Neural cell (in vitro differentiated cells): Measurements from ENCODE around the gene HDAC4. TPM values are rescaled to one million over a fixed set of nuclear protein-coding genes. Genes with fewer than 3 reads are reported as not detected.

ENCODE experiments used
- H2AFZ ChIP-seq: fragments of 200-600, 300-800 bp; sonication (generic), shearing (Covaris generic); 2 replicates; pipeline ENCODE4 v1.6.0; 2014; ENCODE audit warnings: low read depth, mild to moderate bottlenecking, antibody characterized with exemption, low read length, moderate library complexity
- H3F3A ChIP-seq: fragments of 200-600 bp; shearing (Covaris generic); 2 replicates; pipeline ENCODE4 v1.6.1; 2016; ENCODE audit warnings: mild to moderate bottlenecking, moderate library complexity, mixed read lengths, antibody characterized with exemption, low read length; ENCODE audit not compliant: insufficient read depth, poor library complexity, severe bottlenecking
- H3K27ac ChIP-seq: fragments of 200-600, 300-800 bp; sonication (generic), shearing (Covaris generic); 2 replicates; pipeline ENCODE4 v1.5.1; 2014; ENCODE audit warnings: mild to moderate bottlenecking, low read length, moderate library complexity
- H3K27me3 ChIP-seq: fragments of 300-800, 200-600 bp; sonication (generic), shearing (Covaris generic); 2 replicates; pipeline ENCODE4 v1.6.0; 2014; ENCODE audit warnings: mild to moderate bottlenecking, low read depth, low read length, moderate library complexity; ENCODE audit not compliant: insufficient read depth
- H3K36me3 ChIP-seq: fragments of 300-800, 200-600 bp; sonication (generic), shearing (Covaris generic); 2 replicates; pipeline ENCODE4 v1.5.1; 2014; ENCODE audit warnings: mild to moderate bottlenecking, antibody characterized with exemption, low read length, moderate library complexity; ENCODE audit not compliant: insufficient read depth
- H3K4me2 ChIP-seq: fragments of 300-800, 200-600 bp; sonication (generic), shearing (Covaris generic); 2 replicates; pipeline ENCODE4 v1.6.0; 2014; ENCODE audit warnings: mild to moderate bottlenecking, low read length
- H3K4me3 ChIP-seq: fragments of 300-800, 200-600 bp; sonication (generic), shearing (Covaris generic); 2 replicates; pipeline ENCODE4 v1.5.1; 2014; ENCODE audit warnings: mild to moderate bottlenecking, low read length, moderate library complexity
- H3K79me2 ChIP-seq: fragments of 200-600 bp; shearing (Covaris generic); replicated peaks from 2 replicates; pipeline ENCODE4 v1.6.0; 2014; ENCODE audit warnings: mild to moderate bottlenecking, low read length, moderate library complexity; ENCODE audit not compliant: insufficient read depth
- H3K9ac ChIP-seq: fragments of 300-800, 200-600 bp; sonication (generic), shearing (Covaris generic); 2 replicates; pipeline ENCODE4 v1.6.1; 2016; ENCODE audit warnings: mild to moderate bottlenecking, low read length, mixed read lengths
- H3K9me2 ChIP-seq: fragments of 200-600 bp; shearing (Covaris generic); 2 replicates; pipeline ENCODE4 v1.6.1; 2016; ENCODE audit warnings: mild to moderate bottlenecking, low read length, mixed read lengths; ENCODE audit not compliant: insufficient read depth
- H3K9me3 ChIP-seq: fragments of 200-600, 300-800 bp; sonication (generic), shearing (Covaris generic); 2 replicates; pipeline ENCODE4 v1.6.1; 2016; ENCODE audit warnings: mild to moderate bottlenecking, mixed run types, low read length, moderate library complexity, mixed read lengths
- H4K20me1 ChIP-seq: fragments of 200-600 bp; shearing (Covaris generic); 2 replicates; pipeline ENCODE4 v1.6.1; 2016; ENCODE audit warnings: mild to moderate bottlenecking, mixed run types; ENCODE audit not compliant: insufficient read depth
- CTCF ChIP-seq: fragments of 450-650 bp; IDR thresholded peaks from 2 replicates; pipeline ENCODE4 v1.5.1; 2014; ENCODE audit warnings: antibody characterized with exemption, mild to moderate bottlenecking, moderate library complexity; ENCODE audit not compliant: poor library complexity, severe bottlenecking
- EP300 ChIP-seq: fragments of 450-650 bp; conservative IDR thresholded peaks from 2 replicates; pipeline ENCODE4 v1.6.1; 2014; ENCODE audit warnings: antibody characterized with exemption, mild to moderate bottlenecking, moderate library complexity; ENCODE audit not compliant: poor library complexity, severe bottlenecking
- EZH2 ChIP-seq: fragments of 200-600, 300-800 bp; shearing (Covaris generic), sonication (generic); IDR thresholded peaks from 2 replicates; pipeline ENCODE4 v1.6.1; 2014; ENCODE audit warnings: antibody characterized with exemption, low read length, borderline replicate concordance, mild to moderate bottlenecking; ENCODE audit not compliant: insufficient read depth, poor library complexity, severe bottlenecking
- MXI1 ChIP-seq: fragments of 450-650 bp; conservative IDR thresholded peaks from 2 replicates; pipeline ENCODE4 v1.6.1; 2014; ENCODE audit warnings: antibody characterized with exemption, mild to moderate bottlenecking; ENCODE audit not compliant: poor library complexity, severe bottlenecking
- POLR2AphosphoS5 ChIP-seq: IDR thresholded peaks from 2 replicates; pipeline ENCODE4 v1.6.1; 2012
- RAD21 ChIP-seq: fragments of 450-650 bp; conservative IDR thresholded peaks from 2 replicates; pipeline ENCODE4 v1.6.1; 2014; ENCODE audit warnings: antibody characterized with exemption, mild to moderate bottlenecking, moderate library complexity
- REST ChIP-seq: IDR thresholded peaks from 2 replicates; pipeline ENCODE4 v1.6.1; 2012; ENCODE audit warnings: borderline replicate concordance
- SMC3 ChIP-seq: fragments of 450-650 bp; conservative IDR thresholded peaks from 2 replicates; pipeline ENCODE4 v1.6.1; 2014; ENCODE audit warnings: antibody characterized with exemption, mild to moderate bottlenecking, moderate library complexity; ENCODE audit not compliant: poor library complexity
- TAF1 ChIP-seq: IDR thresholded peaks from 2 replicates; pipeline ENCODE4 v1.6.1; 2012; ENCODE audit warnings: low read depth
- polyA plus RNA-seq: library from polyadenylated mRNA; depleted of rRNA; stranded (reverse); fragments of >200 nt; gene quantifications from 2 replicates; pipeline ENCODE4 v1.2.3, GENCODE V29; 2014

Gene HDAC4
- polyA plus RNA-seq, 1 donor from 2014 or later = 3.4 TPM

GRCh38 chr2:239212929-239213642 is 187.7 kb downstream of the HDAC4 start:
- TF ChIP-seq CTCF = no peak
- TF ChIP-seq SMC3 = no peak
- TF ChIP-seq EZH2 = no peak
- TF ChIP-seq MXI1 = no peak
- TF ChIP-seq TAF1 = no peak
- TF ChIP-seq EP300 = no peak
- no peak for TF ChIP-seq POLR2AphosphoS5
- TF ChIP-seq REST = no peak
- TF ChIP-seq RAD21 = no peak
- H3K9ac ChIP-seq = no peak overlapping the region
- H3K36me3 ChIP-seq = no peaks in the 10 kb centered on the region
- no peak overlapping the region for H3K27ac ChIP-seq
- H3F3A ChIP-seq = no peaks in the 10 kb centered on the region
- no peaks in the 10 kb centered on the region for H3K27me3 ChIP-seq
- H4K20me1 ChIP-seq = no peaks in the 10 kb centered on the region
- no peak overlapping the region for H3K4me3 ChIP-seq
- no peak overlapping the region for H2AFZ ChIP-seq
- H3K9me2 ChIP-seq = no peaks in the 10 kb centered on the region
- H3K9me3 ChIP-seq = no peaks in the 10 kb centered on the region
- no peak overlapping the region for H3K4me2 ChIP-seq
- H3K79me2 ChIP-seq = no peaks in the 10 kb centered on the region

GRCh38 chr2:239212121-239212928 is 188.5 kb downstream of the HDAC4 start:
- H3K4me2 ChIP-seq = no peak overlapping the region
- no peak overlapping the region for H3K4me3 ChIP-seq
- H4K20me1 ChIP-seq = no peaks in the 10 kb centered on the region
- H3K9me2 ChIP-seq = no peaks in the 10 kb centered on the region
- no peak overlapping the region for H3K9ac ChIP-seq
- H3K36me3 ChIP-seq = no peaks in the 10 kb centered on the region
- H3K27me3 ChIP-seq = no peaks in the 10 kb centered on the region
- no peaks in the 10 kb centered on the region for H3K79me2 ChIP-seq
- H3K27ac ChIP-seq = no peak overlapping the region
- no peak overlapping the region for H2AFZ ChIP-seq
- no peaks in the 10 kb centered on the region for H3K9me3 ChIP-seq
- H3F3A ChIP-seq = no peaks in the 10 kb centered on the region
- TF ChIP-seq EZH2 (no peak), TAF1 (no peak), REST (no peak), MXI1 (no peak), EP300 (no peak), SMC3 (no peak), RAD21 (no peak), POLR2AphosphoS5 (no peak), CTCF (no peak)
